ENCODE measurements around the gene CD82.

DNA sequence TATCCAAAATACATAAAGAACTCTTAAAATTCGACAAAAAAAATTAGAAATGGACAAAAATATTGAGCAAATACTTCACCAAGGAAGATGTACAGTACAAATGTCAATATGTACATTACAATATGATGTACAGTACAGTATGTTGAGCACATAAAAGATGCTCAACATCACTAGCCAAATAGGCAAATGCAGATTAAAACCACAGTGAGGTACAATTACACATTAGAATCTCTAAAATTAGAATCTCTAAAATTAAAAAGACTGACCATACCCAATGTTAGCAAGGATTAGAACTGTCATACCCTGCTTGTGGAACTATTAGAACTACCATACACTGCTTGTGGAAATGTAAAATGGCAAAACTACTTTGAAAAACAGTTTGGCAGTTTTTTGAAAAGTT is 82.6 kb downstream of the CD82 start:
- TF ChIP-seq, protein P1, sequence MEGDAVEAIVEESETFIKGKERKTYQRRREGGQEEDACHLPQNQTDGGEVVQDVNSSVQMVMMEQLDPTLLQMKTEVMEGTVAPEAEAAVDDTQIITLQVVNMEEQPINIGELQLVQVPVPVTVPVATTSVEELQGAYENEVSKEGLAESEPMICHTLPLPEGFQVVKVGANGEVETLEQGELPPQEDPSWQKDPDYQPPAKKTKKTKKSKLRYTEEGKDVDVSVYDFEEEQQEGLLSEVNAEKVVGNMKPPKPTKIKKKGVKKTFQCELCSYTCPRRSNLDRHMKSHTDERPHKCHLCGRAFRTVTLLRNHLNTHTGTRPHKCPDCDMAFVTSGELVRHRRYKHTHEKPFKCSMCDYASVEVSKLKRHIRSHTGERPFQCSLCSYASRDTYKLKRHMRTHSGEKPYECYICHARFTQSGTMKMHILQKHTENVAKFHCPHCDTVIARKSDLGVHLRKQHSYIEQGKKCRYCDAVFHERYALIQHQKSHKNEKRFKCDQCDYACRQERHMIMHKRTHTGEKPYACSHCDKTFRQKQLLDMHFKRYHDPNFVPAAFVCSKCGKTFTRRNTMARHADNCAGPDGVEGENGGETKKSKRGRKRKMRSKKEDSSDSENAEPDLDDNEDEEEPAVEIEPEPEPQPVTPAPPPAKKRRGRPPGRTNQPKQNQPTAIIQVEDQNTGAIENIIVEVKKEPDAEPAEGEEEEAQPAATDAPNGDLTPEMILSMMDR (IDR thresholded peaks at IDR 0.05; ENCODE audit: low read depth, low read length) = no peak
- TF ChIP-seq EZH2phosphoT487 (IDR thresholded peaks at IDR 0.05; ENCODE audit: low read depth) = no peak

Measured in OCI-LY3 (cell line).